ENCODE data around the gene CD209. TPM values are rescaled to one million over a fixed set of nuclear protein-coding genes. Genes with fewer than 3 reads are reported as not detected.
"Not testable (repeated sequence)": the region's sequence is repeated elsewhere in the genome, so short reads cannot be mapped to it uniquely, and the experiment has no call there.

Gene CD209
- total RNA-seq, 4 donors from 2014 or later: 2.6 to 14.4 (median 8.8) TPM; not detected in 1

- H3K36me3 ChIP-seq: no peaks in the 10 kb centered on the region
- H3K4me3 ChIP-seq: no peak overlapping the region
- TF ChIP-seq CTCF (IDR thresholded peaks at IDR 0.05): no peak
- TF ChIP-seq POLR2A (IDR thresholded peaks at IDR 0.05): no peak
- no peaks in the 10 kb centered on the region for H3K9me3 ChIP-seq
- H3K27me3 ChIP-seq: no peaks in the 10 kb centered on the region
- H3K27ac ChIP-seq: no peak overlapping the region
- no peak for DNase-seq
- intact Hi-C loops (cut with DNase I; ENCODE audit: low total_unique reads): no loop called here
- H3K4me1 ChIP-seq: no peaks in the 10 kb centered on the region
These were observed 21.8 kb upstream of the CD209 start for GRCh38 chr19:7769171-7769570.

- H3K4me3 ChIP-seq: no peak overlapping the region
- intact Hi-C loops (cut with DNase I; ENCODE audit: low total_unique reads): no loop called here
- no peaks in the 10 kb centered on the region for H3K27me3 ChIP-seq
- H3K27ac ChIP-seq: no peak overlapping the region
- H3K9me3 ChIP-seq: no peaks in the 10 kb centered on the region
- H3K36me3 ChIP-seq: no peaks in the 10 kb centered on the region
- no peak for DNase-seq
- TF ChIP-seq POLR2A (IDR thresholded peaks at IDR 0.05) (no peak), CTCF (IDR thresholded peaks at IDR 0.05) (no peak)
- H3K4me1 ChIP-seq: no peaks in the 10 kb centered on the region
These were observed 20.2 kb upstream of the CD209 start for GRCh38 chr19:7767487-7767886.

- no peaks in the 10 kb centered on the region for H3K27me3 ChIP-seq
These were observed 19.2 kb upstream of the CD209 start for GRCh38 chr19:7766535-7766934.

GRCh38 chr19:7765043-7765442, 17.7 kb upstream of the CD209 start:
- H3K4me3 ChIP-seq; DNase-seq; H3K27ac ChIP-seq; intact Hi-C loops (cut with DNase I; ENCODE audit: low total_unique reads); H3K27me3 ChIP-seq; H3K9me3 ChIP-seq; H3K4me1 ChIP-seq; H3K36me3 ChIP-seq: not testable (repeated sequence)

More at GRCh38 chr19:7766535-7766934, 19.2 kb upstream of the CD209 start:
- intact Hi-C loops (cut with DNase I; ENCODE audit: low total_unique reads): no loop called here
- H3K4me1 ChIP-seq: no peaks in the 10 kb centered on the region
- H3K27ac ChIP-seq: no peak overlapping the region
- TF ChIP-seq CTCF (IDR thresholded peaks at IDR 0.05): no peak
- no peak for TF ChIP-seq POLR2A (IDR thresholded peaks at IDR 0.05)
- H3K36me3 ChIP-seq: no peaks in the 10 kb centered on the region
- no peak for DNase-seq
- no peak overlapping the region for H3K4me3 ChIP-seq
- H3K9me3 ChIP-seq: no peaks in the 10 kb centered on the region

- H3K9me3 ChIP-seq, DNase-seq, H3K27me3 ChIP-seq: not testable (repeated sequence)
These were observed 16.8 kb upstream of the CD209 start for GRCh38 chr19:7764157-7764556.

GRCh38 chr19:7763696-7764095, 16.4 kb upstream of the CD209 start:
- H3K27ac ChIP-seq: no peak overlapping the region
- no peaks in the 10 kb centered on the region for H3K9me3 ChIP-seq
- no peaks in the 10 kb centered on the region for H3K36me3 ChIP-seq
- H3K4me3 ChIP-seq: no peak overlapping the region
- H3K27me3 ChIP-seq: no peaks in the 10 kb centered on the region
- intact Hi-C loops (cut with DNase I; ENCODE audit: low total_unique reads): no loop called here
- no peak for DNase-seq
- no peaks in the 10 kb centered on the region for H3K4me1 ChIP-seq
- TF ChIP-seq POLR2A (IDR thresholded peaks at IDR 0.05): no peak
- TF ChIP-seq CTCF (IDR thresholded peaks at IDR 0.05): no peak

More at GRCh38 chr19:7764157-7764556, 16.8 kb upstream of the CD209 start:
- H3K4me3 ChIP-seq; H3K36me3 ChIP-seq; intact Hi-C loops (cut with DNase I; ENCODE audit: low total_unique reads); H3K4me1 ChIP-seq; H3K27ac ChIP-seq: not testable (repeated sequence)

Data from uterus (tissue), 4 donors.